GM19438 (cell line): ENCODE data around the gene TEKT2.

ENCODE experiments used
- ATAC-seq: cut with Tn5 transposase; IDR thresholded peaks from one replicate; pipeline ENCODE4 v1.9.1; 2021; ENCODE audit warnings: low read depth; ENCODE audit not compliant: unreplicated experiment

The TEKT2 gene

GRCh38 chr1:36099681-36100341 is 15.9 kb downstream of the TEKT2 start:
- ATAC-seq = no peak

GRCh38 chr1:36100376-36100775 is 16.5 kb downstream of the TEKT2 start:
- no peak for ATAC-seq

GRCh38 chr1:36101546-36101945 is 17.7 kb downstream of the TEKT2 start:
- ATAC-seq = no peak

GRCh38 chr1:36106269-36106668 is 22.4 kb downstream of the TEKT2 start:
- no peak for ATAC-seq

- ATAC-seq = no peak
Measured at GRCh38 chr1:36107394-36107793, 23.5 kb downstream of the TEKT2 start.

- ATAC-seq = no peak
Measured at GRCh38 chr1:36108314-36108713, 24.4 kb downstream of the TEKT2 start.

GRCh38 chr1:36109041-36109679 is 25.3 kb downstream of the TEKT2 start:
- no peak for ATAC-seq

GRCh38 chr1:36111151-36111550 is 27.3 kb downstream of the TEKT2 start:
- ATAC-seq = no peak

GRCh38 chr1:36112823-36113222 is 28.9 kb downstream of the TEKT2 start:
- no peak for ATAC-seq

GRCh38 chr1:36114371-36114770 is 30.5 kb downstream of the TEKT2 start:
- no peak for ATAC-seq

- ATAC-seq = no peak
Measured at GRCh38 chr1:36115200-36115669, 31.3 kb downstream of the TEKT2 start.

GRCh38 chr1:36115931-36116330 is 32.0 kb downstream of the TEKT2 start:
- ATAC-seq = no peak

- ATAC-seq = no peak
Measured at GRCh38 chr1:36116901-36117300, 33.0 kb downstream of the TEKT2 start.

GRCh38 chr1:36118447-36119204 is 34.7 kb downstream of the TEKT2 start:
- no peak for ATAC-seq

GRCh38 chr1:36119456-36119855 is 35.6 kb downstream of the TEKT2 start:
- ATAC-seq = no peak

GRCh38 chr1:36122062-36123030 is 38.5 kb downstream of the TEKT2 start:
- ATAC-seq = no peak

- ATAC-seq = no peak
Measured at GRCh38 chr1:36123356-36123755, 39.5 kb downstream of the TEKT2 start.

GRCh38 chr1:36124404-36125128 is 40.7 kb downstream of the TEKT2 start:
- ATAC-seq = no peak

- ATAC-seq = no peak
Measured at GRCh38 chr1:36125129-36125991, 41.5 kb downstream of the TEKT2 start, which contains the start of gene COL8A2. COL8A2 (minus strand) TSS chr1:36125222; CDS start chr1:36100242, 24,980 bp downstream.
